GM10266 (cell line): ENCODE data around the gene PRKCA.

Experiments used
- DNase-seq: peaks from one replicate; pipeline ENCODE4 v3.0.0; 2012; ENCODE audit errors: extremely low spot score
- CTCF ChIP-seq: IDR thresholded peaks from 2 replicates; pipeline ENCODE4 v1.5.1; 2012; ENCODE audit warnings: mild to moderate bottlenecking, low read depth; ENCODE audit not compliant: control insufficient read depth, insufficient read depth; ENCODE audit errors: missing control alignments

Gene PRKCA

GRCh38 chr17:66740226-66740625 lies 437.8 kb downstream of the PRKCA start:
- no peak for DNase-seq
- TF ChIP-seq CTCF, result no peak

- TF ChIP-seq CTCF, result no peak
These were observed 441.1 kb downstream of the PRKCA start for GRCh38 chr17:66743511-66743910.

GRCh38 chr17:66746736-66747135 lies 444.3 kb downstream of the PRKCA start:
- no peak for TF ChIP-seq CTCF
- DNase-seq, result no peak

More at GRCh38 chr17:66743511-66743910, 441.1 kb downstream of the PRKCA start:
- DNase-seq, result no peak

GRCh38 chr17:66747578-66748275 lies 445.3 kb downstream of the PRKCA start:
- DNase-seq, result no peak
- no peak for TF ChIP-seq CTCF

- TF ChIP-seq CTCF, result no peak
- DNase-seq, result no peak
These were observed 446.2 kb downstream of the PRKCA start for GRCh38 chr17:66748578-66748977.

- TF ChIP-seq CTCF, result no peak
- DNase-seq, result no peak
These were observed 446.9 kb downstream of the PRKCA start for GRCh38 chr17:66749217-66749832.

- no peak for TF ChIP-seq CTCF
- DNase-seq, result no peak
These were observed 447.7 kb downstream of the PRKCA start for GRCh38 chr17:66750116-66750515.
